KBM-7 (cell line): ENCODE measurements around the gene TASOR2.

Source experiments
- DNase-seq: peaks from one replicate; pipeline ENCODE4 v3.0.0-alpha.2; 2015
- in situ Hi-C: fragments of 300-500 bp; cut with MboI; formaldehyde crosslinking; loops from 2 replicates; pipeline ENCODE4 v1.14.3; 2020; ENCODE audit warnings: low sequenced_read_pairs, low pct_unique_long_range_greater_than_20kb, mixed read lengths

The TASOR2 gene, protein sequence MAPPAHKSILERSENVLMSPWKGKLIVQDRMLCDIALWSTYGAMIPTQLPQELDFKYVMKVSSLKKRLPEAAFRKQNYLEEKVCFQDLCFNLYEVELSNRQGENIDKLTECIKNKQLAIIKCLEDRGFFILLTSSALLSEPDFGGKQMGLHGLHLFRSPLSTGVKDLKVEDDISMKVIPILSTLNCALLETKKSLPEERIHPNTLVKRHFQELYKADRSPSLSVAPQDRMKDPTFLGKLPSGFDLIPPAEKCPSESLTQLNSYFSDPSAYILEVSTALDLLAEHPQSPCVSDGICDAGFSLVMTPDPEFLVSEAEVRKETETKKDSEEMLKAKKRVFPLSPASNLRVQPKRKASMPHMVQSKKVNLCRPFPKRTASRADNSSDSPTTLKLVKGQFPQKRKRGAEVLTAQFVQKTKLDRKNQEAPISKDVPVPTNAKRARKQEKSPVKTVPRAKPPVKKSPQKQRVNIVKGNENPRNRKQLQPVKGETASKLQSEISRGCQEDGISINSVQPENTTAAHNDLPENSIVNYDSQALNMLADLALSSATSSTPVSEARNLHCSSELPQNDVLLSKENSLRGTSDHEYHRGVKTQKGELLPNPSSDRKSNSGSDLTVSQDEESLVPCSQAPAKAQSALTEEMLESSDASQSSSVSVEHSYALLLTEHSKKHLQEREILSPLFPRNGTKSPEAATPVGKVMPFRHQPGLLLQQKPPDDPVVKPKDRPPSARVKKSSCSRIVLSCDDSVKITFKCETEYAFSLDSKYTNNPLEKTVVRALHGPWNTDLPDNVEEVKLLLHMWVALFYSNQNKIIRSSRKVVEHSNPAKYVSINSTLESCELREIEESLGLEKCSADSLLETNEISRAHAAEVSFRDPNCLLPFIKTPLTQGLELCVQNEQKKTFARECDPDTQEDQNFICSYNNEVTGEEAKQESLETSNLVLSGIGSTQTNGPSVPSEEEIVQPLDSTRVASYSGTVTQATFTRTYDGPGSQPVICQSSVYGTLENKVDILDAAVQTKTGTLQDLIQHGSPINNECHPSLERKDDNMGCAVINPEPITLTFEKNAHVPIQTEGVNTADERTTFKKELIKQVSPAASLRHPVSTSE (N-terminal part only)

DNA sequence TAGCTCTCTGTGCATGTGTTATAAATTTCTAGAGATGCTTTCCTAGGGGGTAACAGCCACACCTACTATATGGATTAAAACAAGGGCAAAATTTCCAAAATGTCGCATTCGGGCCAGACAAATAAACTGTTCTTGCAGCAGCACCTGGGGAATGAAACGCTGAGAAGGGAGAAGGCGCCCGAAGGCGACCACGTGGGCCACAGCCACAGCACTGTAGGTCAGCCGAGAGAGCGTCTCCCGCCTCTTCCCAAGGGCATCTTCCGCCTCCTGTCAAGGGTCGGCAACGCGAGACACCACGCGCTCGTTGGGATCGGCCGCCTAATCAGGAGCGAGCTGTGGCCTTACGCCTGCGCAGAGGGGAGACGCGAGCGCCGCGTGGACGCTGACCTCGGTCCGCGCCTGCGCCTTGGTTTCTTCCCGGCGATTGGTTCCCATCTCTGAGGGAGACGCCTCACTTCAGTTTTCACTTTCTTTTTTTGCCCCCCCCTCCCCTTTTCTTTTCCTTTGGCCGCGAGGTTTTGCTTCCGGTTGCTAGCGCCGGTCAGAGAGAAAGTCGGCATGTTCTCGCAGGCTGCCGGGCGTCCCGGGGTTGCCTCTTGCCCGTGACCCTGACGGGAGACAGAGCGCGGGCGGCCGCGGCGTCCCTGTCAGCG lies at the start of gene TASOR2:
TASOR2 (plus strand) TSS at position 521 of the 653 bp plus-strand sequence. CDS start 35,805 bp downstream, outside the sequence.
- in situ Hi-C loops: no loop called here
- DNase-seq: peak; percentile 98

DNA sequence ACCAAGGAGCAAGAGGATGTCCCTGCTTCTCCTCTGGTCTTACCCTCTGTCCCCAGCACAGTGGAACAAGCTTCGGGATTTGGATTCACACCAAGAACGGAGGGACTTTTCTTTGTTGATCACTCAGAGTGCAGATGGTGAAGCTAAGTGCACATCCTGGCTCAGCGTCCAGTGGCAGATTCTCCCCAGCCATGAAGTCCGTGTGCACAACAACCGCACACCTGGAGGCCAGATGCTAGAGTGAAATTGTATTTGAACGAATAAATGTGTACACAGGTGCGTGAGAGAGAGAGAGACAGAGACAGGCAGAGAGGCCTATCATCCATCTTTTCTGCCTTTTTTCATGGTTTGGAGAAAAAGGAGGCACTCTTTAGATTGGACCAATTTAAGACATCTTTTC lies 49.7 kb upstream of the TASOR2 start:
- in situ Hi-C loops: no loop called here
- no peak for DNase-seq

- in situ Hi-C loops: no loop called here
- no peak for DNase-seq
These were observed 46.1 kb upstream of the TASOR2 start for GRCh38 chr10:5638494-5638893.

- in situ Hi-C loops: no loop called here
- no peak for DNase-seq
These were observed 45.6 kb upstream of the TASOR2 start for GRCh38 chr10:5639066-5639465.

DNA sequence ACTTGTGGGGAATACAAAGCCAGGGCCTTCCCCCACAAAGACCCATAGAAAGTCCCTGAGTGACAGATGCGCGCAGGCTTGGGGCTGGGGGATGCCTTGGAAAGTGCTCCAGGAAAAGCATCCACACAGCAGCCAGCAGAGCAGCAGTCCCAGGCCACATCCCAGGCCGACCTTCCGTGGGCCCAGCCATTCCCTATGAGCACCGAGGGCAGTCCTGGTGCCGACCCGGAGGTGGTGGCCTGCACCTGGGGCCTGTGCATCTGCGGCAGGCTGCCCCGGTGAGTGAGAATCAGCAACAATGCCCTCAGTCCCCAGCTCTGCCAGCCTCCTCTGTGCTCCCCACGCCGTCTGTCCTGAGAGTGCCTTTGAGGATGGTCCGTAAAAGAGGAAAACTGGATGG lies 44.6 kb upstream of the TASOR2 start:
- no peak for DNase-seq
- in situ Hi-C loops: no loop called here

DNA sequence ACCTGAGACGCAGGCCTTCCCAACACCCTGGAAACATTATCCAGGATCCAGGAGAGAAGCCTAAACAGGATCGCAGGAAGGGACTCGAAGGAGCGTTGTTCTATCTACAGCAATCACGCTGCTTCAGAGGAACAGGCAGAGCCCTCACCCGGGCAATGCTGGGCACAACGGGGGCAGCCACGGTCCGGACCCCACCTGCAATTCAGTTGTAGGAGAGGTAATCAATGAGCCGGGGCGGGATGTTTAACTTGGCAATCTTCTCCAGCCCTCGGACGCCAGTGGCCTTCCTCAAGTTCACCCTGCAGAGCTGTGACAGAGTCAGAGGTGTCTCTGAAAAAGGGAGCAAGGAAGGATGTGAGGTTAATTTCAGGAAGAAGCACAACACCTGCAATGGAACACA lies 44.1 kb upstream of the TASOR2 start:
- in situ Hi-C loops: no loop called here

GRCh38 chr10:5641501-5641900 lies 43.1 kb upstream of the TASOR2 start:
- DNase-seq: no peak
- in situ Hi-C loops: no loop called here

More for the DNA sequence above, 44.1 kb upstream of the TASOR2 start:
- no peak for DNase-seq

- DNase-seq: no peak
- in situ Hi-C loops: no loop called here
These were observed 41.1 kb upstream of the TASOR2 start for GRCh38 chr10:5643346-5644067.

GRCh38 chr10:5644930-5645329 lies 39.7 kb upstream of the TASOR2 start:
- in situ Hi-C loops: no loop called here
- DNase-seq: no peak

GRCh38 chr10:5645375-5645774 lies 39.3 kb upstream of the TASOR2 start:
- DNase-seq: no peak
- in situ Hi-C loops: no loop called here

DNA sequence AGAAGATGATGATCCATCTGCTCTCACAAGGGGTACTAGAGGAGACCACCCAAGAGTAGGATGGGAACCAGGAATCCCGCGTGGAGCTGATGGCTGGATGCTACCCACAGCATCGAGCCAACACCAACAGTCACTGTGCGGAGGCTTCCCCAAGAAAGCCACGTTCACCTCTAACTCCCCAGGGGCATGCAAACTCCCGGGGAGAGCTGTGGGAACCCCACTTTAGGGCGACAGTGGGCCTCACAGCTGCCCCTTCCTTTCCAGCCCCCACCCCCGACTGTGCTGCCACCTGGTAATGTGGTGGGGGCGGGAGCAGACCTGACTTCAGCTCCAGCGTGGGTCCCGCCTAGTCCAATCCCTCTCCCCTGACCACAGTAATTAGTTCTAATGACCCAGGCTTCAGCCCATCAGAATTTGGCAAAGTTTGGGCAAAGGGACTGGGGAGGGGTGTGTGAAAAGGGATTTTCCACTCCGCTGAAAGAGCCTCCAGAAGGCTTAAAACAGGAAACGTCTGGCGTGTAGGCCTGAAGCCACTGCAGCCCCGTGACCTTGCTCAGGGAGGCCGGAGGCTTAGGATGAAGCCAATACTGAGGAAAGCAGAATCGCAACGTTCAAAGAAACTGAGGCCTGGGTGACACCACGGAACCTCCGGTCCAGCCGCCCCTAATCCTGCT lies 38.6 kb upstream of the TASOR2 start:
- in situ Hi-C loops: no loop called here
- DNase-seq: no peak

DNA sequence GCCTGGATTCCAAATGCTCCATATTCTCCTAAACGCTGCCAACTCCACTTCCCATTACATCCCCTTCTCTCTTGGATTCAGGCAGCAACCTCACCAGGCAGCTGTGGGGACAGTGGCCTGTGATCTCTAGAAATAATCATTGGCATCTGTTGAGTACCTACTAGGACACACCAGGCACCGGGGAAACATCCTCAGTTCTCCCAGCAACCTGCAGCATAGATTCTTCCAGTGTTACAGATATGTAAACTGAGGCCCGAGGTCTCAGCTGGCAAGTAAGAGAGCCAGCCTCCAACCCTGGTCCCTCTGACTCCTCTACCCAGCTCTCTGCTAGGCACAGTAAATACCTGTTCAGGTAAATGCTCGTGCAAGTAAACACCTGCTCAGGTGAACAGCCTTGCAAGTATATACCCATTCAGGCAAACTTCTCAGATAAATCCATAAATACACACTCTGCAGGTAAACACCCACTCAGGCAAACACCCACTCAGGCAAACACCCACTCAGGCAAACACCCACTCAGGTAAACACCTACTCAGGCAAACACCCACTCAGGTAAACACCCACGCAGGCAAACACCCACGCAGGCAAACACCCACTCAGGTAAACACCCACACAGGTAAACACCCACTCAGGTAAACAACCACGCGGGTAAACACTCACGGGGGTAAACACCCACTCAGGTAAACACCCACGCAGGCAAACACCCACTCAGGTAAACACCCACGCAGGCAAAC lies 37.0 kb upstream of the TASOR2 start:
- in situ Hi-C loops: no loop called here
- no peak for DNase-seq

- in situ Hi-C loops: no loop called here
These were observed 35.9 kb upstream of the TASOR2 start for GRCh38 chr10:5648494-5649457.

DNA sequence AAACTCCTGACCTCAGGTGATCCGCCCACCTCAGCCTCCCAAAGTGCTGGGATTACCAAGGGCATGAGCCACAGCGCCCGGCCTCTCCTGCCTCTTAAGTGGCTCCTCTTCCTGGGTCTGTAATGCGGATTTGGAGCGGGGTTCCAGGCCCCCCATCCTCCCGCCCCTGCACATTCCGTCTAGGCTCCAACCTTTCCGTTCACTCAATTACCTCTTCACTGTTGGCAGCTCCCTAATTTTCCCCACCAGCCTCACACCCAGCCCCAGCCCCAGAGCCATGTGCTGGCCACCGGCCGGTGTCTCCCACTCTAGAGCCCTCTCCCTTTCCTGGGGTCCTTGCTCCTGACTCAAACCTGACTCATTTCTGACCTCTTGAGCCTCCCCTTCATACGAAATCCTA lies 34.9 kb upstream of the TASOR2 start:
- no peak for DNase-seq
- in situ Hi-C loops: no loop called here

More at GRCh38 chr10:5648494-5649457, 35.9 kb upstream of the TASOR2 start:
- DNase-seq: no peak

DNA sequence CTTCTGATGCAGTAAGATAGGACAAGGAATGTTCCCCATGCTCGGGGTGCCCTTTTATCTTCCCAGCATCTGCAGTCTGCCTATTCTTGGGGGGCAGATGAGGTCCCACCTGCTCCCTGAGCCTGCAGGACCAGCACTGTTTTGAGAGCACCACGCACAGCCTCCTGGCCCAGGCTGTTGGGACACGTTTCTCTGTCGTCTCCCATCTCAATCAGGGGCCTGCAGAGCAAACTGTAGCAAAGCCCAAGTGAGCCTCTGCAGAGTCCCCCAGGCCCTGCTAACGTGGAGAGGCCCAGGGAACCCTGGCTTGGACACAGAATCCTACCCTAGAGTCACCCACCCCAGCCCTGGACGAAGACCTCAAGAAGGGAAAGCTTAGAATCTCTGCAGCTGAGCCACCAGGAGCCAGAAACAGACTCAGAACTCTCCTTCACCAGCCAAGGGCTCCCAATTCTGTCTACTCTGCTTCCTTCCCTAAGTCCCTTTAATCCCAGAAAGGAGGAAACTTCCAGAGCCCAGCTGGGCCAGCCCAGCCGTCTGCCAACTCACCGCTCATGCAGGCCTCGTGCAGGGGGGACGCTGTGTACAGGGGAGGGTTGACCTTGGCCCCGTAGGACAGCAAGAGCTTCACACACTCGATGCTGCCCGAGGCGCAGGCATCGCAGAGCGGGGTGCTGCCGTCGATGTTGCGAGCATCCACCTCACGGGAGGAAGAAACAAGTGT lies 33.8 kb upstream of the TASOR2 start:
- in situ Hi-C loops: no loop called here
- DNase-seq: no peak

DNA sequence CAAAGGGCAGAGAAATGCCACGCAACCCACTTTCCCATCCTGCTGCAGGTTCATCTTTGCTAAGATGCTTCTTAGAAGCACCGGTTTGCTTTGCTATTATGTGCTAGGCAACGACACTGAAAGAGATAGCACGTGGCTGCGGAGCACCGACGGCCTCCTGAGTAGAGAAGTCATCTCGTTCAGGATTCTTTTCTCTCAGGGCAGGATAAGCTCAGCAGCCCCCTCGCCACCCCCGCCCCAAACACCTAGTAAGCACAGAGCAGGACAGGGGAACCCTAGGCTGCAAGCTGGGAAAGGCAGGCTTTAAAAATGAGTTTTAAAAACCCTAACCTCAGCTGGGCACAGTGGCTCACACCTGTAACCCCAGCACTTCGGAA lies 33.3 kb upstream of the TASOR2 start:
- in situ Hi-C loops: no loop called here
- DNase-seq: no peak
